Measurements from ENCODE around the gene LMX1A. TPM values are rescaled to one million over a fixed set of nuclear protein-coding genes. Genes with fewer than 3 reads are reported as not detected.
A peak's percentile ranks its signal among the peaks of the same experiment; 100 is the strongest.

Gene LMX1A
- total RNA-seq, 1 donor from 2014 or later = 0.11 TPM

- H3K27me3 ChIP-seq (ENCODE audit: low read depth) = peaks cover 100% of the 10 kb centered on the region
- no peaks in the 10 kb centered on the region for H3K36me3 ChIP-seq
- DNase-seq = no peak
- H3K4me1 ChIP-seq = peaks cover 46% of the 10 kb centered on the region
- TF ChIP-seq, protein P1, sequence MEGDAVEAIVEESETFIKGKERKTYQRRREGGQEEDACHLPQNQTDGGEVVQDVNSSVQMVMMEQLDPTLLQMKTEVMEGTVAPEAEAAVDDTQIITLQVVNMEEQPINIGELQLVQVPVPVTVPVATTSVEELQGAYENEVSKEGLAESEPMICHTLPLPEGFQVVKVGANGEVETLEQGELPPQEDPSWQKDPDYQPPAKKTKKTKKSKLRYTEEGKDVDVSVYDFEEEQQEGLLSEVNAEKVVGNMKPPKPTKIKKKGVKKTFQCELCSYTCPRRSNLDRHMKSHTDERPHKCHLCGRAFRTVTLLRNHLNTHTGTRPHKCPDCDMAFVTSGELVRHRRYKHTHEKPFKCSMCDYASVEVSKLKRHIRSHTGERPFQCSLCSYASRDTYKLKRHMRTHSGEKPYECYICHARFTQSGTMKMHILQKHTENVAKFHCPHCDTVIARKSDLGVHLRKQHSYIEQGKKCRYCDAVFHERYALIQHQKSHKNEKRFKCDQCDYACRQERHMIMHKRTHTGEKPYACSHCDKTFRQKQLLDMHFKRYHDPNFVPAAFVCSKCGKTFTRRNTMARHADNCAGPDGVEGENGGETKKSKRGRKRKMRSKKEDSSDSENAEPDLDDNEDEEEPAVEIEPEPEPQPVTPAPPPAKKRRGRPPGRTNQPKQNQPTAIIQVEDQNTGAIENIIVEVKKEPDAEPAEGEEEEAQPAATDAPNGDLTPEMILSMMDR (IDR thresholded peaks at IDR 0.05; ENCODE audit: borderline replicate concordance) = no peak
- H3K9me3 ChIP-seq (replicated peaks) = no peaks in the 10 kb centered on the region
- intact Hi-C loops (cut with micrococcal nuclease) = no loop called here
- peak overlapping the region; percentile 29 for H3K4me3 ChIP-seq
- H3K27ac ChIP-seq (replicated peaks) = no peak overlapping the region
Measured at GRCh38 chr1:165352442-165353293, 3.8 kb downstream of the LMX1A start.

- no peak overlapping the region for H3K4me3 ChIP-seq
- intact Hi-C loops (cut with micrococcal nuclease) = no loop called here
- H3K36me3 ChIP-seq = no peaks in the 10 kb centered on the region
- no peak overlapping the region for H3K27ac ChIP-seq (replicated peaks)
- TF ChIP-seq, protein P1 (IDR thresholded peaks at IDR 0.05; ENCODE audit: borderline replicate concordance) = no peak
- H3K27me3 ChIP-seq (ENCODE audit: low read depth) = peaks cover 100% of the 10 kb centered on the region
- H3K4me1 ChIP-seq = peaks cover 46% of the 10 kb centered on the region
- no peak for DNase-seq
- no peaks in the 10 kb centered on the region for H3K9me3 ChIP-seq (replicated peaks)
Measured at GRCh38 chr1:165351863-165352441, 4.6 kb downstream of the LMX1A start.

DNA sequence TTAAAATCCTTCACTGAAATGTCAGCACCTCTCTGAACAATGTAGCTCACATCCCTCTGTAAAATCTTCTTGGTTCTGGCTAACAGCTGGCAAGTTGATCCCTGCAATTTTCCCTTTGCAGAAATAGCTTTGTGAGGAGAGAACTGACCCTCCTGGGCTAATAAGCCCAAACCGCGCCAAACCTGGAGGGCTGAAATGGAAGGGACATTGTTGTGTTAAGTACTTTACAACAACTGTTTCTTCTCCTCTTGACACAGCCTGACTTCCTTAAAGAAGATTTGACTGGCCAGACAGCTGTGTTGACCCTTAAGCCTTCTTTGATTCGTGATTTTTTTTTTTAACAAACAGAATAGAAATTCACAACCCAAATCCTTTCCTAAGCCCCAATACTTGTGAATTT is 5.7 kb downstream of the LMX1A start:
- H3K27me3 ChIP-seq (ENCODE audit: low read depth) = peaks cover 100% of the 10 kb centered on the region
- intact Hi-C loops (cut with micrococcal nuclease) = no loop called here

GRCh38 chr1:165345502-165345901 is 11.0 kb downstream of the LMX1A start:
- Histone ChIP-seq H3K27ac (replicated peaks) (no peak overlapping the region), H3K27me3 (ENCODE audit: low read depth) (peaks cover 99% of the 10 kb centered on the region), H3K4me3 (no peak overlapping the region), H3K4me1 (no peaks in the 10 kb centered on the region), H3K36me3 (no peaks in the 10 kb centered on the region), H3K9me3 (replicated peaks) (no peaks in the 10 kb centered on the region)
- TF ChIP-seq, protein P1 (IDR thresholded peaks at IDR 0.05; ENCODE audit: borderline replicate concordance) = no peak
- no peak for DNase-seq
- intact Hi-C loops (cut with micrococcal nuclease) = no loop called here

More for the DNA sequence above, 5.7 kb downstream of the LMX1A start:
- TF ChIP-seq, protein P1 (IDR thresholded peaks at IDR 0.05; ENCODE audit: borderline replicate concordance) = no peak
- Histone ChIP-seq H3K4me1 (peaks cover 36% of the 10 kb centered on the region), H3K36me3 (no peaks in the 10 kb centered on the region), H3K9me3 (replicated peaks) (no peaks in the 10 kb centered on the region), H3K27ac (replicated peaks) (no peak overlapping the region), H3K4me3 (no peak overlapping the region)
- DNase-seq = no peak

- no peak overlapping the region for H3K4me3 ChIP-seq
- no peaks in the 10 kb centered on the region for H3K4me1 ChIP-seq
- no peak overlapping the region for H3K27ac ChIP-seq (replicated peaks)
- intact Hi-C loops (cut with micrococcal nuclease) = no loop called here
- H3K36me3 ChIP-seq = no peaks in the 10 kb centered on the region
- TF ChIP-seq, protein P1 (IDR thresholded peaks at IDR 0.05; ENCODE audit: borderline replicate concordance) = no peak
- DNase-seq = no peak
- no peaks in the 10 kb centered on the region for H3K9me3 ChIP-seq (replicated peaks)
- H3K27me3 ChIP-seq (ENCODE audit: low read depth) = peaks cover 99% of the 10 kb centered on the region
Measured at GRCh38 chr1:165344736-165345135, 11.8 kb downstream of the LMX1A start.
